GM23248 (cell line): ENCODE data around the gene DRD1.

ENCODE experiments used
- EZH2 ChIP-seq: fragments of 200-600 bp; sonication (generic); IDR thresholded peaks from 2 replicates; pipeline ENCODE4 v1.6.1; 2018; ENCODE audit warnings: antibody characterized with exemption, mild to moderate bottlenecking; ENCODE audit not compliant: insufficient read depth, poor library complexity, severe bottlenecking
- EZH2phosphoT487 ChIP-seq: fragments of 200-600 bp; sonication (generic); IDR thresholded peaks from 2 replicates; pipeline ENCODE4 v1.6.1; 2018; ENCODE audit warnings: antibody characterized with exemption, moderate library complexity, mild to moderate bottlenecking, low read depth; ENCODE audit not compliant: insufficient read depth

- TF ChIP-seq EZH2phosphoT487 (no peak), EZH2 (no peak)
Measured at GRCh38 chr5:175478384-175479124, 34.6 kb upstream of the DRD1 start, which contains the start of gene SFXN1.
